ENCODE results near the gene PGC. TPM values are rescaled to one million over a fixed set of nuclear protein-coding genes. Genes with fewer than 3 reads are reported as not detected.

The PGC gene
- total RNA-seq, 1 experiment from 2014 or later: 0.20 TPM

DNA sequence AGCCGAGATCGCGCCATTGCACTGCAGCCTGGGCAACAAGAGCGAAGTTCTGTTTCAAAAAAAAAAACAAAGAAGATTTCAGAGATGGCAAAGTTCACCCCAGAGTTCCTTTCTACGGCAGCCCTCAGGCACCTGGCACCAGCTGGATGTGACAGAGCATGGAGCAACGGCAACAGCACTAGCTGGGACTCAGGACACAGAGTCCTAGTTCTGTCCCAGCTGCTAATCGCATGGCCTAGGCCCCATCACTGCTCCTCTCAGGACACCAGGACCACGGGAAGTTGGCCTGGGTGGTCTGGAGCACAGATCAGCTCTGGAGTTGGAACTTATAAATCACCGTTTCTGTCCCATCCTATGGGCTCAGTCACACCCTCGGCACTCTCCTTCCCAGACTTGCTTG lies 1.1 kb downstream of the PGC start:
- DNase-seq (ENCODE audit: low spot score): no peak

DNA sequence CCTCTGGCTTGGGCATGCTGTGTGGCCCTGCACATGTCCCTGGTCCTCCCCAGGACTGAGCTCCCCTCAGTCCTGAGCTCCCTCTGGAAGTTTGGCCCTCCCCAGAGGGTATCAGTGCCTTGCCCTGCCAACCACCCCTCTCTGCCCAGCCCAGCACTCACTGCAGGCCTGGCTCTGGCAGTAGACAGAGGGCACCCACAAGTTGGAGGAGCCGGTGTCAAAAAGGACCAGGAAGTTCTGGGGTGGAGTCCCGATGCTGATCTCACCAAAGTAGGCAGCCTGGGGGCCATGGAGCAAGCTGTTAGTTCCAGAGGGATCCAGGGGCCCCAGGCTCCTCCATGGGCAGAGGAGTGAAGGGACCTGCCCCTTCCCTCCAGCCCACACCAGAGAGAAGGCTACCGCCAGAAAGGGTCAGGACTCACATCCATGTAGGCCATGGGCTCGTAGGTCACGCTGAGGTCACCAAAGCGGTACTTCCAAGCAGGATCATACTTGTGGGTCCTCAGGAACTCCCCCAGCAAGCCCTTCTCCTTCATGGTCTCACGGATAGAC lies 2.9 kb downstream of the PGC start:
- no peak for DNase-seq (ENCODE audit: low spot score)

DNA sequence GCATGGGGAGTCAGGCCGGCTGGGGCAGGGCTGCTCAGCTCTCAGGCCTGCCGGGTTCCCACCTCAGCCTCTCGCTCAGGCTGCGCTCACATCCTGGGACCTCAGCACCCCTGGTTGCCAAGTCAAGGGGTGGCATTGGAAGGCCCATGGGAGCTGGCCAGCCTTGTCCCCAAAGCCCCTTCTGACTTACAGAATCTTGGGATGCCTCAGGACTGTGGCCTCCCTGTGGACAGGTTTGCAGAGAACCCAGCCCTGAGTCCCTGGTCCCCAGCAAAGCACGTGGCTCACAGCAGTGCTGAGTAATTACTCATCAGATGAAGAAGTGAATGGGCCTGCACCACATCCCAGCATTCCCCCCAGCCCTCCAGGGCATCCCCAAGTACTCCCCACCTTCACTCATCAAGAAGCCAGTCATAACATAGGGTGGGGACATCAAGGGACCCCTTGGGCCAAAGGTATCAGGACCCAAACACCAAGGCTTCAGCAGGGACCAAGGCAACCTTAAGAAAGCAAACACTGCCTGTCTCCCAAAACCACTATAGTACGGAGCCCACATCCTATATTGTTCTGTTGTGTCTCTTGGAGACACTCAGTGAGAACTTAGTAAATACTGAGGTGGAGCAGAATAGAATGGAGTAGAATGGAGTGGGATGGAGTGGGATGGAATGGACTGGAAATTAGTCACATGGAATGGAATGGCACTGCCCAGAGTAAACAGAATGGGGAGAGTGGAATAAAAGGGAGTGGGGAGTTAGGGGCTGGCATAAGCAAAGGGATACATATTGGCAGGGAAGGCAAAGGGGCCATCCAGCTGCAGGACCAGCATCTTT lies 3.6 kb downstream of the PGC start:
- DNase-seq (ENCODE audit: low spot score): no peak

GRCh38 chr6:41741625-41742490 lies 5.3 kb downstream of the PGC start:
- peak; percentile 93 for DNase-seq (ENCODE audit: low spot score)

- no peak for DNase-seq (ENCODE audit: low spot score)
These were observed 6.6 kb downstream of the PGC start for GRCh38 chr6:41740366-41741162.

- no peak for DNase-seq (ENCODE audit: low spot score)
These were observed 8.2 kb downstream of the PGC start for GRCh38 chr6:41739041-41739440.

DNA sequence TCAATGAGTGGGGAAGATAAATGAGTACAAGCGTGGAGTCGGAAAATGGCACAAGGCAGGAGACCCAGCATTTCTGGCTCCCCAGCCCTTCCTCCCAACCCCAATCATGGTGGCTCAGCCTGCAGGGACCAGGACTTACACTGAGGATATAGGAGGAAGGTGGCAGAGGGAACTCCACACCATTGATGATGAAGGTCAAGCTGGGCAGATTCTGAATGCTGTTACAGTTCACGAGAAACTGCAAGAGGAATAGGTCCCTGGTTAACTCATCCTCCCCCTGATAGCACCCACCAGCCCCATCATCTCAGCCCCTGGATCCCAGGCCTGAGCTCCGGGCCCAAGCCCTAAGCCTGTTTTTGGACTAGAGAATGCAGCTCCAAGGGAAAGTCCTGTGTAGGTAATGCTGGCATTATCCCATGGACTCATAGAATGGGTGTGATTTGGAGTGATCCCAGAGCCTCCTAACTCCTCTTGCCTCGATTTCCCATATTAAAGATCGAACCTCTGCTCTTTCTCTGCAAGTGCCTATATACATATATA lies 9.5 kb downstream of the PGC start:
- DNase-seq (ENCODE audit: low spot score): no peak

DNA sequence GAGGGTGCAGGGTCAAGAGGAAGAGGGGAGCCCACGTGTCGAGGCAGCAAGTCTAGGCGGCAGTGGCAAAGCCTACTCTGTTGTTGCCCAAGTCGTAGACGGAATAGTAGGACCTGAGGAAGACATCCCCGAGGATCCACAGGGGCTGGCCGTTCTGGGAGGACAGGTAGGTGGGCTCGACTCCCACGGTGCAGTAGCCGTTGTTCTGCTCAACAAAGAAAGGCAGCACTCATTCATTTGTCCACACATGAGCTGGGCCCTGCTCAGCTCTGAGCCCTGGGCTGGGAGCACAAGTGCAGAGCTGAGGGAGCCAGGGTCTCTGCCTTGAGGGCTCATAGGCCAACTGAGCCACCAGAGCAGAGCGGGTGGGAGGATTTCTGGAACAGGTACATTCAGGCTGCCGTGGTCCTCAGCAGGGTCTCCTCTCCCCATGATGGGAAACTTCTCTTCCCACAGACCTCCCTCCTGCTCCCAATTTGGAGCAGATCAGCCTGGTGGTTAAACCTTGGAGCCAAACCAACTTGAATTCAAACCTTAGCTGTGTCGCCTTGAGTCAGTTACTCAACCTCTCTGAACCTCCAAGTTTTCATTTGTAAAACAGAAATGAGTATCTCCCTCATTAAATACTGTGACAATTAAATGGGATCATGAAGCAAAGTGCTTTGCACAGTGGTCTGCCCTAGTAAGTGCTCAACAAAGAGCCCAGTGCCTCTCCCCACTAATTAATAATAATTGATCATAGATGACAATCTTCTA lies 10.2 kb downstream of the PGC start:
- no peak for DNase-seq (ENCODE audit: low spot score)

GRCh38 chr6:41736186-41736733 lies 10.9 kb downstream of the PGC start:
- DNase-seq (ENCODE audit: low spot score): no peak

- DNase-seq (ENCODE audit: low spot score): peak; percentile 96
These were observed 11.6 kb downstream of the PGC start, which contains the start of gene TFEB for GRCh38 chr6:41735427-41736185. TSS of gene TFEB (minus strand) at chr6:41735608. CDS start at chr6:41691213, 44,395 bp downstream.

DNA sequence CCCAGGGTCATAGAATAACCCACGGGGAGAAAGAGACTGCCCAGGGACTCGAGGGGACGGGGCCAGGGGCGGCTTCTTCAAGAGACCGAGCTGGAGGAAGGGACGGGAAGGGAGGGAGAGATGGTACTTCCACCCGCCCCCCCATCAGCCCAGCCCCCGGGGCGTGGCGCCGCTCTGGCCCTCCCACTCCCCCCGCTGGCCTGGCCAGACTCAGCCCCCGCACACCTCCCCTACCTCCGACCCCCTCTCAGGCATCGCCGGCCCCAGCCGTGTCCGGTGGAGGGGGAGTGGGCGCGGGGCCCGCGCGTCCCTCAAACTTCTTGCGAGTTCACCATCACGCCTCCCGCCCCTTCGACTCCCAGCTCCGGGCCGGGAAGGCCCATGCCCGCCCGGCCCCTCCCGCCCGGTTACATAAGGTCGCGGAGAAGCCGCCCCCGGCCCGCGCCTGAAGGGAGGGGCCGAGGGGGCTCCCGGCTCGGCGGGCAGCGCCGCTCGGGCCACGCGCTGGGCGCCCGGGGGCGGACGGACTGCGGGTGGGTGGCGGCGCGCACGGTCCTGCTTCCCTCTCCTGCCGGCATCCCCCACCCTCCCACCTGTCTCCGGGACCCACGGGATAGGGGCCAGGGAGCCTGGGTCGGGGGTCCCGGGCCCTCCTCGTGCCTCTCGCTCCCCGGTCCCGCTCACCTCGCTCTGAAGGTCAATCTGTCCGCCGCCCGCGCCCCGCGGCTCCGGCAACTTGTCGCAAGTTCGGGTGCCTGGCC lies 12.4 kb downstream of the PGC start:
- DNase-seq (ENCODE audit: low spot score): peak; percentile 66

- DNase-seq (ENCODE audit: low spot score): peak; percentile 63
These were observed 13.2 kb downstream of the PGC start for GRCh38 chr6:41733707-41734665.

DNA sequence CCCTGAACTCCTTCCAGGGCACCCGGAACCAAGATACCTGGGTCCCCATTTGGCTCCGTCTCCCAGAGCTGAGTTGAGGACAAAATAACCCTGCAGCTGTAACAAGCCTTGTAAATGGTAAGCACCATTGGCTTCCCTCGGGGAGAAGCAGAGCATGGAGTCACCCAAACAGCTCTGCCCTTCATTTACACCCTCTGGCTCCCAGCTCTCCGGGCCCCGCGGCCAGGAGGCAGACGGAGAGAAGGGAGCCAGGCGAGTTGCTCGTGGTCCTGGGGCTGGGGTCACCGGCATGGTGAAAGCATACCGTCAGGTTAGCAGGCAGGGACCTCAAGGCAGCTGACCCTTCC lies 13.9 kb downstream of the PGC start:
- DNase-seq (ENCODE audit: low spot score): no peak

- DNase-seq (ENCODE audit: low spot score): no peak
These were observed 14.4 kb downstream of the PGC start for GRCh38 chr6:41732591-41733359.

- DNase-seq (ENCODE audit: low spot score): no peak
These were observed 15.0 kb downstream of the PGC start for GRCh38 chr6:41732149-41732548.

GRCh38 chr6:41731561-41732086 lies 15.6 kb downstream of the PGC start:
- no peak for DNase-seq (ENCODE audit: low spot score)

Data from HT-29 (cell line).